Type B pancreatic cell (in vitro differentiated cells): ENCODE data around the gene AK5. TPM values are rescaled to one million over a fixed set of nuclear protein-coding genes. Genes with fewer than 3 reads are reported as not detected.
"Not testable (repeated sequence)": the region's sequence is repeated elsewhere in the genome, so short reads cannot be mapped to it uniquely, and the experiment has no call there.

Experiments
- DNase-seq: peaks from one replicate; pipeline ENCODE4 v3.0.0; 2021; ENCODE audit warnings: mixed read lengths; ENCODE audit not compliant: unreplicated experiment; ENCODE audit errors: extremely low spot score
- H3K27ac Mint-ChIP-seq: 2 replicates; pipeline ENCODE4 v1.8.0; 2021; ENCODE audit warnings: mild to moderate bottlenecking, mixed read lengths
- H3K27me3 Mint-ChIP-seq: 2 replicates; pipeline ENCODE4 v1.8.0; 2021; ENCODE audit warnings: mixed read lengths
- H3K36me3 Mint-ChIP-seq: 2 replicates; pipeline ENCODE4 v1.8.0; 2021; ENCODE audit warnings: mixed read lengths
- H3K4me1 Mint-ChIP-seq: one replicate; pipeline ENCODE4 v1.8.0; 2021; ENCODE audit warnings: mixed read lengths; ENCODE audit not compliant: unreplicated experiment
- H3K4me3 Mint-ChIP-seq: 2 replicates; pipeline ENCODE4 v1.8.0; 2021; ENCODE audit warnings: mild to moderate bottlenecking, mixed read lengths
- H3K9me3 Mint-ChIP-seq: 2 replicates; pipeline ENCODE4 v1.8.0; 2021; ENCODE audit warnings: mixed read lengths
- CTCF ChIP-seq: fragments of 200-600 bp; sonication (generic); conservative IDR thresholded peaks from 2 replicates; pipeline ENCODE4 v1.5.0; 2021; ENCODE audit warnings: antibody characterized with exemption, mild to moderate bottlenecking
- total RNA-seq: library from RNA; stranded (reverse); gene quantifications from 2 replicates; pipeline ENCODE4 v1.2.1, GENCODE V29; 2021; ENCODE audit warnings: low replicate concordance

AK5 gene
- total RNA-seq, 1 donor from 2014 or later = 1.0 TPM

GRCh38 chr1:77308889-77309621 is 27.2 kb downstream of the AK5 start:
- Mint-ChIP-seq H3K9me3 (no peaks in the 10 kb centered on the region), H3K27ac (no peak overlapping the region), H3K4me3 (no peak overlapping the region), H3K36me3 (no peaks in the 10 kb centered on the region), H3K4me1 (no peaks in the 10 kb centered on the region), H3K27me3 (no peaks in the 10 kb centered on the region)
- TF ChIP-seq CTCF = no peak
- DNase-seq = no peak

GRCh38 chr1:77310924-77311323 is 29.1 kb downstream of the AK5 start:
- Mint-ChIP-seq H3K27ac (no peak overlapping the region), H3K36me3 (no peaks in the 10 kb centered on the region), H3K9me3 (no peaks in the 10 kb centered on the region), H3K4me3 (no peak overlapping the region), H3K27me3 (no peaks in the 10 kb centered on the region), H3K4me1 (no peaks in the 10 kb centered on the region)
- TF ChIP-seq CTCF = no peak
- no peak for DNase-seq

GRCh38 chr1:77312364-77312763 is 30.5 kb downstream of the AK5 start:
- H3K4me1 Mint-ChIP-seq, H3K27ac Mint-ChIP-seq, H3K27me3 Mint-ChIP-seq, H3K36me3 Mint-ChIP-seq, DNase-seq, H3K4me3 Mint-ChIP-seq, H3K9me3 Mint-ChIP-seq: not testable (repeated sequence)

- peak; percentile 56 for TF ChIP-seq CTCF
- peak overlapping the region; percentile 23 for H3K27ac Mint-ChIP-seq
- no peak overlapping the region for H3K4me3 Mint-ChIP-seq
- H3K9me3 Mint-ChIP-seq = no peaks in the 10 kb centered on the region
- no peaks in the 10 kb centered on the region for H3K4me1 Mint-ChIP-seq
- no peaks in the 10 kb centered on the region for H3K36me3 Mint-ChIP-seq
- no peaks in the 10 kb centered on the region for H3K27me3 Mint-ChIP-seq
- DNase-seq = no peak
These were observed 31.7 kb downstream of the AK5 start for GRCh38 chr1:77313491-77313890.

- Mint-ChIP-seq H3K36me3 (no peaks in the 10 kb centered on the region), H3K4me3 (no peak overlapping the region), H3K9me3 (no peaks in the 10 kb centered on the region), H3K27ac (no peak overlapping the region), H3K4me1 (no peaks in the 10 kb centered on the region), H3K27me3 (no peaks in the 10 kb centered on the region)
- no peak for TF ChIP-seq CTCF
- no peak for DNase-seq
These were observed 34.2 kb downstream of the AK5 start for GRCh38 chr1:77316006-77316405.

GRCh38 chr1:77316966-77317365 is 35.1 kb downstream of the AK5 start:
- Mint-ChIP-seq H3K9me3 (no peaks in the 10 kb centered on the region), H3K4me1 (no peaks in the 10 kb centered on the region)

More at GRCh38 chr1:77316966-77317365, 35.1 kb downstream of the AK5 start:
- Mint-ChIP-seq H3K27me3 (no peaks in the 10 kb centered on the region), H3K4me3 (no peak overlapping the region), H3K36me3 (no peaks in the 10 kb centered on the region), H3K27ac (no peak overlapping the region)
- no peak for DNase-seq
- TF ChIP-seq CTCF = no peak
